GM18526 (cell line): ENCODE measurements around the gene BHLHE41.

Experiments used
- POLR2A ChIP-seq: IDR thresholded peaks from 3 replicates; pipeline ENCODE4 v1.6.1; 2011; ENCODE audit not compliant: insufficient read length; ENCODE audit errors: extremely low read depth

BHLHE41 gene

DNA sequence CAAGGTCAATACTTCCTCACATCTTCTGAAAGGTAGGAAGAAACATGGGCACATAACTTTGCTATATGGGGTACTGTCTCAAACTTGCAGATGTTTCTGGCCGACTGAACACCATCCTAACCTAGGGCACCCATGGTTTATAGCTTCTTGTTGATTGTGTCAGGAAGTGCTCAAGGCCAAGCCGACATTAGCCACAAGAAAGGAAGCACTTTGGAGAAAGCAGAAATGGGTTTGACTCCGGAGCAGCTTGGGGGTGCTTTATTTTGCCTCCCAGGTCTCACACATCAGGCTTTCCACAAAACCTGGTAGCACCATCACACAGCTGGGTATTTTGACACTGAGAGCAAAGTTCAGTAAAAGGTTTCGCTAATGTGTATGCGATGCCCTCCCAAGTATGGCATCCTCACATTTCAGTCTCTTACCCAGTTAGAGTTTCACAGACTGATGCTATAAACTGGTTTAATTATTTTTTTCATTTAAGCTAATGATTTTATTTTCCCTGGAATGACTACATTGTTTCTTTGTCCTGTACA lies 25.2 kb upstream of the BHLHE41 start:
- TF ChIP-seq POLR2A: no peak

- no peak for TF ChIP-seq POLR2A
These were observed 23.5 kb upstream of the BHLHE41 start for GRCh38 chr12:26148291-26148690.

- TF ChIP-seq POLR2A: no peak
These were observed 18.5 kb upstream of the BHLHE41 start for GRCh38 chr12:26143291-26143690.

GRCh38 chr12:26138860-26139259 lies 14.0 kb upstream of the BHLHE41 start:
- TF ChIP-seq POLR2A: no peak

GRCh38 chr12:26136688-26137087 lies 11.9 kb upstream of the BHLHE41 start:
- no peak for TF ChIP-seq POLR2A

GRCh38 chr12:26135571-26135970 lies 10.7 kb upstream of the BHLHE41 start:
- TF ChIP-seq POLR2A: no peak

GRCh38 chr12:26135010-26135420 lies 10.2 kb upstream of the BHLHE41 start:
- TF ChIP-seq POLR2A: no peak

- TF ChIP-seq POLR2A: no peak
These were observed 9.7 kb upstream of the BHLHE41 start for GRCh38 chr12:26134540-26134939.

GRCh38 chr12:26133521-26133920 lies 8.7 kb upstream of the BHLHE41 start:
- TF ChIP-seq POLR2A: no peak

DNA sequence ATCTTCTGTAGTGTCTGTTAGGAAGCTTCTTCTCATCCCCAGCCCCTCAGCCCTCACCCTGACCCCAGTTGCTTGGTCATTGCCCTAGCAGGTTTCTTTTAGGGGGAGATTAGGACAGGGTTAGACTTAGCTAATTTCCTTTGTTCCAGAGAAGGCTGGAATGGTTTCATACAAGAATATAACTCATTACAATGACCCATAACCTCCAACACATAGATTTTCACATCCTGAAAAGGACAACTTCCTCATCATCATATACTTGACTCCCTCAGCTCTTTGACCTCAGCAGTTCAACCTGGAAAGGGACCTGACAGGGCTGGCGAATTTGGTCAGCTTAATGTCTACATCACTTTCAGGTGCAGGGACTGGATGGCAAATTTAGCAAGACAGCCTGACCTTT lies 8.0 kb upstream of the BHLHE41 start:
- no peak for TF ChIP-seq POLR2A

DNA sequence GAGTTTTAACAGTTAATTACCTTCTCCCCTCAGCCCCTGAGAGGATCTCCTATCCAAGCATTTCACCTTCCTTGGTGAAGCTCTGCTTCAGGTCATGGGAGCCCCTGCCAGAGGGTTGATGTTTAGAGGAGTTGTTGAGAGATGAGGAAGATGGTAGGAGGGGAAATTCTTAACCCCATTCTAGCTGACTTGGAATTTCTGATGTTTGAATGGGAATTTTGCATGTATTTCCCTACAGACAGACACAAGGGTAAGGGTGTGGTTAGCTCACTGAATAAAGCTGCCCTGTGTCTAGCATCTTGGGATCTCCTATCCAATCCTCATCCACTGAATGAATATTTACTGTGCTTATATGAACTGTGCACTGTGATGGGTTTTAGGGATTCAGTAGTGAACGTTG lies 7.1 kb upstream of the BHLHE41 start:
- TF ChIP-seq POLR2A: no peak

- no peak for TF ChIP-seq POLR2A
These were observed 5.9 kb upstream of the BHLHE41 start for GRCh38 chr12:26130728-26131127.

- TF ChIP-seq POLR2A: no peak
These were observed 3.3 kb upstream of the BHLHE41 start for GRCh38 chr12:26128168-26128567.

DNA sequence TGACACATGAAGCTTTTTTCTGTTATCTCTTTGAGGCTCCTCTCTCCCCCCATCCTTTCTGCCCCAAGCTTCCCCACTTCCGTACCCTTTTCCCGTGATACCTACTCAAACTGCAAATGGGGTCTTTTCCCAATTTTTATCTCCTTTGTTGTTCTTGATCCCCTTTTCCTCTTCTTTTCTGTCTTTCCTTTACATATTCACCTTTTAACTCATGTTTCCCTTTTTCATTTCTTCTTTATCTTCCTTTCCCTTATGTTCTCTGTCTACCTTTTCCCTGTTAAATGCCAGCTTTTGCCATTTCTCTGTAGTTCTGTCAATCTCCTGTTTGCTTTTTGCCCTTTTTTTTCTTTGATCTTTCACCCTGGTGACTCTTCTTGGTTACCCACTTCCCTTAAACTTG lies 2.6 kb upstream of the BHLHE41 start:
- TF ChIP-seq POLR2A: no peak

- no peak for TF ChIP-seq POLR2A
These were observed 1.8 kb upstream of the BHLHE41 start for GRCh38 chr12:26126340-26127284.
